Osteoblast (primary cell): ENCODE data around the gene NRSN2. TPM values are rescaled to one million over a fixed set of nuclear protein-coding genes. Genes with fewer than 3 reads are reported as not detected.

Experiments
- DNase-seq: peaks from one replicate; pipeline ENCODE4 v3.0.0; 2011; ENCODE audit warnings: low spot score, mixed read lengths; ENCODE audit not compliant: insufficient read length; ENCODE audit errors: missing footprints
- H2AFZ ChIP-seq: 2 replicates; pipeline ENCODE4 v1.6.0; 2011; ENCODE audit warnings: mild to moderate bottlenecking, low read length
- H3K27ac ChIP-seq: 2 replicates; pipeline ENCODE4 v1.5.1; 2011; ENCODE audit warnings: mild to moderate bottlenecking, low read depth, low read length, moderate library complexity
- H3K27me3 ChIP-seq: 2 replicates; pipeline ENCODE4 v1.6.0; 2012; ENCODE audit warnings: mild to moderate bottlenecking, control low read depth, inconsistent platforms, low read length, moderate library complexity; ENCODE audit not compliant: insufficient read depth
- H3K36me3 ChIP-seq: 2 replicates; pipeline ENCODE4 v1.5.1; 2011; ENCODE audit warnings: mild to moderate bottlenecking, low read length, control low read depth, moderate library complexity; ENCODE audit not compliant: insufficient read depth
- H3K4me1 ChIP-seq: 2 replicates; pipeline ENCODE4 v1.5.1; 2011; ENCODE audit warnings: mild to moderate bottlenecking, low read length, control low read depth, moderate library complexity; ENCODE audit not compliant: insufficient read depth
- H3K4me2 ChIP-seq: 2 replicates; pipeline ENCODE4 v1.6.0; 2011; ENCODE audit warnings: mild to moderate bottlenecking, low read length; ENCODE audit not compliant: insufficient read depth
- H3K4me3 ChIP-seq: fragments of 200-600 bp; sonication (generic); 3 replicates; pipeline ENCODE4 v1.5.1; 2012; ENCODE audit warnings: mild to moderate bottlenecking, low read length, inconsistent platforms; ENCODE audit not compliant: insufficient read depth
- H3K79me2 ChIP-seq: 2 replicates; pipeline ENCODE4 v1.6.0; 2012; ENCODE audit warnings: mild to moderate bottlenecking, low read length, control low read depth, inconsistent platforms; ENCODE audit not compliant: insufficient read depth
- H3K9me3 ChIP-seq: 2 replicates; pipeline ENCODE4 v1.5.1; 2011; ENCODE audit warnings: low read depth, low read length, control low read depth
- H4K20me1 ChIP-seq: 2 replicates; pipeline ENCODE4 v1.6.0; 2012; ENCODE audit warnings: mild to moderate bottlenecking, low read length, control low read depth; ENCODE audit not compliant: insufficient read depth
- CTCF ChIP-seq: IDR thresholded peaks from 2 replicates; pipeline ENCODE4 v1.5.1; 2011; ENCODE audit warnings: mild to moderate bottlenecking, low read depth, low read length, moderate library complexity; ENCODE audit errors: extremely low read depth
- total RNA-seq: library from RNA; depleted of rRNA; stranded (reverse); fragments of >200 nt; gene quantifications from 2 replicates; pipeline ENCODE4 v1.2.3, GENCODE V29; 2012

NRSN2 gene
- total RNA-seq, 1 donor = 49.6 TPM

GRCh38 chr20:364905-365794 lies 18.2 kb downstream of the NRSN2 start:
- no peak for TF ChIP-seq CTCF
- no peaks in the 10 kb centered on the region for H3K9me3 ChIP-seq
- H3K79me2 ChIP-seq = no peaks in the 10 kb centered on the region
- H4K20me1 ChIP-seq = no peaks in the 10 kb centered on the region
- DNase-seq = no peak
- no peak overlapping the region for H3K27ac ChIP-seq
- no peaks in the 10 kb centered on the region for H3K36me3 ChIP-seq
- no peak overlapping the region for H3K4me3 ChIP-seq
- H3K4me1 ChIP-seq = peaks cover 13% of the 10 kb centered on the region
- H3K4me2 ChIP-seq = no peak overlapping the region
- H2AFZ ChIP-seq = no peak overlapping the region
- H3K27me3 ChIP-seq = no peaks in the 10 kb centered on the region

- TF ChIP-seq CTCF = no peak
- Histone ChIP-seq H3K4me3 (no peak overlapping the region), H3K4me1 (peaks cover 4% of the 10 kb centered on the region), H3K4me2 (no peak overlapping the region), H3K27me3 (no peaks in the 10 kb centered on the region), H3K36me3 (no peaks in the 10 kb centered on the region), H4K20me1 (no peaks in the 10 kb centered on the region), H3K27ac (no peak overlapping the region), H3K79me2 (no peaks in the 10 kb centered on the region), H2AFZ (no peak overlapping the region), H3K9me3 (no peaks in the 10 kb centered on the region)
- no peak for DNase-seq
These were observed 19.3 kb downstream of the NRSN2 start for GRCh38 chr20:366041-366718.

- H2AFZ ChIP-seq = no peak overlapping the region
- H4K20me1 ChIP-seq = no peaks in the 10 kb centered on the region
- no peak overlapping the region for H3K4me2 ChIP-seq
- no peak for TF ChIP-seq CTCF
- H3K27me3 ChIP-seq = no peaks in the 10 kb centered on the region
- H3K9me3 ChIP-seq = no peaks in the 10 kb centered on the region
- no peak for DNase-seq
- no peaks in the 10 kb centered on the region for H3K79me2 ChIP-seq
- no peak overlapping the region for H3K27ac ChIP-seq
- H3K36me3 ChIP-seq = no peaks in the 10 kb centered on the region
- H3K4me1 ChIP-seq = peaks cover 7% of the 10 kb centered on the region
- no peak overlapping the region for H3K4me3 ChIP-seq
These were observed 20.0 kb downstream of the NRSN2 start for GRCh38 chr20:366719-367485.
